GM18909 (cell line): Measurements from ENCODE around the gene HMGB2.
A peak's percentile ranks its signal among the peaks of the same experiment; 100 is the strongest.

Experiments
- ATAC-seq: cut with Tn5 transposase; IDR thresholded peaks from one replicate; pipeline ENCODE4 v1.9.1; 2021; ENCODE audit warnings: mild to moderate bottlenecking; ENCODE audit not compliant: unreplicated experiment, poor library complexity

HMGB2 gene

GRCh38 chr4:173337463-173337862 is 3.3 kb upstream of the HMGB2 start:
- ATAC-seq = no peak

GRCh38 chr4:173334891-173335752 is 964 bp upstream of the HMGB2 start:
- peak; percentile 36 for ATAC-seq

- ATAC-seq = peak; percentile 1
Measured at GRCh38 chr4:173333658-173334084, 487 bp downstream of the HMGB2 start.

- no peak for ATAC-seq
Measured at GRCh38 chr4:173332963-173333657, 1.0 kb downstream of the HMGB2 start.

- ATAC-seq = no peak
Measured at GRCh38 chr4:173332021-173332487, 2.1 kb downstream of the HMGB2 start.

- no peak for ATAC-seq
Measured at GRCh38 chr4:173330590-173330989, 3.6 kb downstream of the HMGB2 start.

- no peak for ATAC-seq
Measured at GRCh38 chr4:173328236-173328901, 5.8 kb downstream of the HMGB2 start.

GRCh38 chr4:173325007-173325736 is 9.0 kb downstream of the HMGB2 start:
- ATAC-seq = no peak

- no peak for ATAC-seq
Measured at GRCh38 chr4:173319696-173320095, 14.5 kb downstream of the HMGB2 start.

GRCh38 chr4:173318648-173319211 is 15.4 kb downstream of the HMGB2 start:
- no peak for ATAC-seq

- ATAC-seq = no peak
Measured at GRCh38 chr4:173318240-173318639, 15.9 kb downstream of the HMGB2 start.

GRCh38 chr4:173317004-173317403 is 17.2 kb downstream of the HMGB2 start:
- ATAC-seq = peak; percentile 51

- no peak for ATAC-seq
Measured at GRCh38 chr4:173316060-173316459, 18.1 kb downstream of the HMGB2 start.

GRCh38 chr4:173314715-173315114 is 19.4 kb downstream of the HMGB2 start:
- ATAC-seq = no peak

- no peak for ATAC-seq
Measured at GRCh38 chr4:173311368-173311767, 22.8 kb downstream of the HMGB2 start.

- no peak for ATAC-seq
Measured at GRCh38 chr4:173307778-173308177, 26.4 kb downstream of the HMGB2 start.

GRCh38 chr4:173301518-173302201 is 32.5 kb downstream of the HMGB2 start:
- peak; percentile 83 for ATAC-seq

GRCh38 chr4:173294444-173294843 is 39.7 kb downstream of the HMGB2 start:
- no peak for ATAC-seq

- no peak for ATAC-seq
Measured at GRCh38 chr4:173293663-173294062, 40.5 kb downstream of the HMGB2 start.
